ENCODE results near the gene CMTM1.
"Not testable (repeated sequence)": the region's sequence is repeated elsewhere in the genome, so short reads cannot be mapped to it uniquely, and the experiment has no call there.

Gene CMTM1

DNA sequence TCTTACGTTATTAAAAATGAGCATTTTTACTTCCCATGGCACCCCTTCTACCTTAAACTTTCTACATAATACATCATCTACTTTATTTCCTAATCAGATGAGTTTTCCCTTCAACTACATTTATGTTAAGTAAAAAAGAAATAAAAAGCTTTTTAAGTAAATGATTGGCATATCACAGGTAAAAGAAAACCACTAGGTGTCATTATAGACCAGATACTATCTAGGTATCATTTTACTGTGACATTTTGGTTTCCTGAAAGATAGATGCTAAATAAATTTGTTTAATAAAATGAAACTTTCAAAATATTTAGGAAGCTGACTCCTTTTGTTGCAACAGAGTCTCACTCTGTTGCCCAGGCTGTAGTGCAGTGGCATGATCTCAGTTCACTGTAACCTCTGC, 3.8 kb upstream of the CMTM1 start:
- no peak for DNase-seq (ENCODE audit: low spot score)

DNA sequence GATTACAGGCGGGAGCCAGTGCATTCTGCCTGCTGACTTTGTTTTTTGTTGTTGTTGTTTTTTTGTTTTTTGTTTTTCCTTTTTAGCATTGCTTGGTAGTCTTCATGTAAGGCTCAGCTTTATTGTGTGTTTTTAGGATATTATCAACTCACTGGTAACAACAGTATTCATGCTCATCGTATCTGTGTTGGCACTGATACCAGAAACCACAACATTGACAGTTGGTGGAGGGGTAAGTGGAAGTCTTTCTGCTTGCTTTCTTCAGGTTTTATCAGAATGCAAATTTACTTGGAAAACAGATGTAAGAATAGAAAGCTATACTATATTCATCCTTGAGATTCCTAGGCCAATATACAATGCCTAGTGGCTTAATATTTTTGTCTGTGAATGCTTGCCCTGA, 3.3 kb upstream of the CMTM1 start:
- no peak for DNase-seq (ENCODE audit: low spot score)

DNA sequence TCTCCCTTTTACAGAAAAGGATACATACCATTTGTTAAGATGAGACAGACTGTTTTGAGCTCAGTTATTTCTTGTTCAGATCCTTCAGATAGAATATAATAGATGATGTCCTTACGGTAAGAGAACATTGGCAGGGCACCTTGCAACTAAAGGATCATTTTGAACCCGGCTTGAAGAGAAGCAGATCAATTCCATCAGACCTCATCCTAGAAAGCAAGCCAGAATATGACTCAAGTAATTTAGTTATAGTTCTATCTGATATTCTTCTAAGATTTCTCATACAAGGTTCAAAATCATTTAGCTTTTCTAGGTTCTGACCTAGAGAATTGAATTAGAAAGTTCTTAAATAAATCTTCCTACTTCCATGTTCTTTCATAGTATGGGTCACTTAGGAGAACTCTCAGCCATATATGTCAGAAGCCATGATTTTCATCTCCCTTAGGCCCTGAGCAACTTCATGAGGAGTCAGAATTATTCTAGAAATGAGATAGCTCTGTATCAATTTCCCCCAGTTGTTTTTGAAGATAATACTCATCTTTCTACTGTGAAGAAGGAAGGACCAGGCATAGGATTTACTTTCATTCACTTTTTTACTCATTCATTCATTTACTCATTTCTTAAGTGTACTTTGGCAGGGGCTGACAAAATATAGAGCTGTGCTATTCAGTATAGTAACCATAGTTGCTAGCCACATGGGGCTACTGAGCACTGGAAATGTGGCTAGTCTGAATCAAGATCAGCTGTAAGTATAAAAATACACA, 2.5 kb upstream of the CMTM1 start:
- no peak for DNase-seq (ENCODE audit: low spot score)

DNA sequence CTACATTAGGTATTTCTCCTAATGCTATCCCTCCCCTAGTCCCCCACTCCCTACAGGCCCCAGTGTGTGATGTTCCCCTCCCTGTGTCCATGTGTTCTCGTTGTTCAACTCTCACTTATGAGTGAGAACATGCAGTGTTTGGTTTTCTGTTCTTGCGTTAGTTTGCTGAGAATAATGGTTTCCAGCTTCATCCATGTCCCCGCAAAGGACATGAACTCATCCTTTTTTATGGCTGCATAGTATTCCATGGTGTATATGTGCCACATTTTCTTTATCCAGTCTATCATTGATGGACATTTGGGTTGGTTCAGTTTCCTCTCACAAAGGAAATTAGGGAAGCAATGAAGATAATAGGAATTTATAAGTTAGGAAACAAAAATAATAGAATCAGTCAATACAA, 1.0 kb downstream of the CMTM1 start:
- DNase-seq (ENCODE audit: low spot score), result not testable (repeated sequence)

DNA sequence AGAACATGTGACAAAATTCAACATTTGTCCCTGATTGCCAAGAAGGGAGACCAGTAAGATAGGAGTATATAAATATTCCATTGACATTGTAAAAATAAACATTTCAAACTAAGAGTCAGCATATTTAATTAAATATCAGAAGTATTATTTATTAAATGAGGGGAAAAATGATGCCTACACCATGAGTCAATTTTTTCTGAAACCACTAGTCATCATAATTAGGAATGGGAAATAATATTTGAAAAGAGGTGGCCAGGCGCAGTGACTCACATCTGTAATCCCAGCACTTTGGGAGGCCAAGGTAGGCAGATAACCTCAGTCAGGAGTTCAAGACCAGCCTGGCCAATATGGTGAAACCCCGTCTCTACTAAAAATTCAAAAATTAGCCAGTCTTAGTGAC, 2.1 kb downstream of the CMTM1 start:
- DNase-seq (ENCODE audit: low spot score), result no peak

DNA sequence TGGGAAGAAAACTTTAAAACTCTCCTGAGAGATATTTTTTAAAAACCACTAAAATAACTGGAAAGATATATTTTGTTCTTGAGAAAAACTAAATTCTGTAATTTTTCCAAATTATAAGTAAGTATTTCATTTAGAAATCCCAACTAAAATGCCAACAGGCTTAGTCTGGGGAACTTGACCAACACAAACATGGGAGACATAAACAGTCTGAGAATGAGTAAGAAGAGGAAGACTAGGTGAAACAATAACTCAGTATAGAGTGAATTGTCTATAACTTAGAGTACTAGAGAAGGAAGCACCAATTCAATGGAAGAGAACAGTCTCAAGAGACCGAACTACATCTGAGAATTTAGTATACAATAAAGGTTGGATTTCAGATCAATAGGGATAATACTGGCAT, 2.9 kb downstream of the CMTM1 start:
- peak; percentile 37 for DNase-seq (ENCODE audit: low spot score)

DNA sequence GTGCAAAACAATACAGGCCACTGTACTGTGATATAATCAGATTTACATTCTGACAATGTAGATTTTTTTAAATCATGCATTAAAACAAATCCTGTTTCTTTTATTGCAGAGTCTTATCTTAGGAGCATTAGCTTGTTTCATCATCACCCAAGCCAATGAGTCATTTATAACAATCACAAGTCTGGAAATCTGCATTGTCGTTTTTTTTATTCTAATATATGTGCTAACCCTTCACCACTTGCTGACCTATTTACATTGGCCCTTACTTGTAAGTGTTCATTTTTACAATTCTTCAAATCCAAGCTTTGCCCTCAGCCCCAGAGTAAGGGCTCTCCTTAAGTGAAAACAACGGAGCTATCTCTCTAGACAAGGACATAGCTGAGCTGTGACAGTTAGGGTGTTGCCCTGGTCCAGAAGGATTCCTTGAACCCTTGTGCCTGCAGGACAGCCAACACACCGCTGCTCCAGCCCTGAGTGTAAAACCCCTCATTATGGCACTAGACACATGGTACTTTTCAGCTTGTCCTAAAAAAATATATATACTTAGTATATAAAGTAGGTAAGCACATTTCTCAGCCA, 3.7 kb downstream of the CMTM1 start:
- no peak for DNase-seq (ENCODE audit: low spot score)

DNA sequence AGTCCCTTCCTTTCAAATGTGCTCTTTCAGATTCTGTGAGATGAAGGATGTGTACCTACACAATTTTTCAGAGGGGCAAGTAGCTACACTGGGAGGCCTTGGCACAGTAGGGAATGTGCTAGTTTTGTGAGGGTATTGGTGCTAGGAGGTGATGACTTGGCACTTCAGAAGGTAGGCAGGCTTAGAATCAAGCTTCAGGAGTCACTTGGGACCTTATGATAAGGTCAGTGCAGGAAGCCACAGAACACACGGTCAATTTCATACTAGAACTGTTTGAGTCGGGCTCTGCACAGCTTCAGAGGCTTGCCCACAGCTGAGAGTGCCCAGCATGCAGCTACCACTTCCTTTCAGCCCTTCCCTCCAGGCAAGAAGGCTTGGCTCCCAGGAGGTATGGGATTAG, 6.1 kb downstream of the CMTM1 start:
- no peak for DNase-seq (ENCODE audit: low spot score)

DNA sequence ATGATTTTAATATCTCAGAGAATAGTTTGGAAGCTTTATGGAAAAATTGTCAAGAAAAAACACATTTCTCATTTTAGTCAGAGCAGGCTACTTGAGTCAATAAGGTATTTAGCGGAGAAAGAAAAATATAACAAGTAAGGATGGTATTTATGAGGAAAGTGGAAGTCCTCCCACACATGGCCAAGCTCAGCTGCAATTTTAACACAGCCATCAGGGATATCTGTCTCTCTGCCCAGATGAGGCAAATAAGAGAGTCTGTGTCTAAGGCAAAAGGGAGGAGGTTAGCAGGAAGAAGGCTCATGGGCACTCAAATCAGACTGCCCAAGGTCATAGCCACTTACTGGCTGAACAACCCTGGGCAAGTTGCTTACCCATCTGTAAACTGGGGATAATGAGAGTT, 7.8 kb downstream of the CMTM1 start:
- no peak for DNase-seq (ENCODE audit: low spot score)

DNA sequence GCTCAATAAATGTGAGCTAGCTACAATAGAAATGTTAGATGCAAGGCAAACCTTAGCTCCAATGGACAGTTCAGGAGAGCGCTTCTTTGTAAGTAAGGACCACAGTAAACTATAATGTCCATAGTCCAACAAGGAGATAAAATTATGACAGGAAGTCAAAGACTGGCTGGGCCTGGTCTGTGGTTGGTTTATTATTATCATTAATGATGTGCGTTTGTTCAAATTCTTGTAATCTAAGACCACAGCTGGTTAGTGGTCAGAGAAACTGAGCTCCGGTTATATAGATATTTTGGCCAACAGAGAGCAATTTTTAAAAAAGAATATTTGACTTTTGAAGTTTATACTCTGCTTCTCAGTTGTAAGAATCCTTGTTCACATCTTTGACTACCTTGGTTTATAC, 8.3 kb downstream of the CMTM1 start:
- no peak for DNase-seq (ENCODE audit: low spot score)

DNA sequence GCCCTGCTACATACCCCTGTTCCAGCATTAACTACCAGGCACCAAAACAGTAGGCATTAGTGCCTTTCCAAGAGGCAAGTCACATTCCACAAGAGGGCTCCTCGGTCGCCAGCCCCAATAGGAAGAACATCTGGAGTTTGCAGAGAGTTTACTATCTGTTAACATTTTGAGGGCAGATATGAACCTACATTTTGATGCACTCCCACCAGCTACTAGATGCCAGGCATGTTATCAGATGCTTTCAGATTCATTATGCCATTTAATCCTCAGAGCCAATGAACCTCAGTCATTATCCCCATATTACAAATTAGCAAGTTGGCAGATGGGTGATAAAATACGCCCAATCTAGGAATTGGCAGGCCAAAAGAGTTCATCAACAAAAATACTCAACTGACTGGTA, 8.8 kb downstream of the CMTM1 start:
- DNase-seq (ENCODE audit: low spot score), result no peak

DNA sequence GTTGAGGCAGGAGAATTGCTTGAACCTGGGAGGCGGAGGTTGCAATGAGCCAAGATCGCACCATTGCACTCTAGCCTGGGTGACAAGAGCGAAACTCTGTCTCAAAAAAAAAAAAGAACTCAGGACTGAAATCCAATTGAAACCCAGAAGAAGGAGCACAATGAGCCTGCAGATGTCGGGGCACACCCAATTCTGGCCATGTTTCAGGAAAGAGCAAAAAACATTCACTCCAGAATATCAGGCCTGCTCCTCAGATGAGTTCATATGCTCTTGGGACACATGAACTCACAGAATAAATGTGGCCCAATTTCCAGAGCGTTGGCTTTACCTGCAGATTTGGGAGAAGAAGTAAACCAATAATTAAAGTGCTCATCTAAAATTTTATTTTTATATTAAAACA, 10.1 kb downstream of the CMTM1 start:
- DNase-seq (ENCODE audit: low spot score), result no peak

DNA sequence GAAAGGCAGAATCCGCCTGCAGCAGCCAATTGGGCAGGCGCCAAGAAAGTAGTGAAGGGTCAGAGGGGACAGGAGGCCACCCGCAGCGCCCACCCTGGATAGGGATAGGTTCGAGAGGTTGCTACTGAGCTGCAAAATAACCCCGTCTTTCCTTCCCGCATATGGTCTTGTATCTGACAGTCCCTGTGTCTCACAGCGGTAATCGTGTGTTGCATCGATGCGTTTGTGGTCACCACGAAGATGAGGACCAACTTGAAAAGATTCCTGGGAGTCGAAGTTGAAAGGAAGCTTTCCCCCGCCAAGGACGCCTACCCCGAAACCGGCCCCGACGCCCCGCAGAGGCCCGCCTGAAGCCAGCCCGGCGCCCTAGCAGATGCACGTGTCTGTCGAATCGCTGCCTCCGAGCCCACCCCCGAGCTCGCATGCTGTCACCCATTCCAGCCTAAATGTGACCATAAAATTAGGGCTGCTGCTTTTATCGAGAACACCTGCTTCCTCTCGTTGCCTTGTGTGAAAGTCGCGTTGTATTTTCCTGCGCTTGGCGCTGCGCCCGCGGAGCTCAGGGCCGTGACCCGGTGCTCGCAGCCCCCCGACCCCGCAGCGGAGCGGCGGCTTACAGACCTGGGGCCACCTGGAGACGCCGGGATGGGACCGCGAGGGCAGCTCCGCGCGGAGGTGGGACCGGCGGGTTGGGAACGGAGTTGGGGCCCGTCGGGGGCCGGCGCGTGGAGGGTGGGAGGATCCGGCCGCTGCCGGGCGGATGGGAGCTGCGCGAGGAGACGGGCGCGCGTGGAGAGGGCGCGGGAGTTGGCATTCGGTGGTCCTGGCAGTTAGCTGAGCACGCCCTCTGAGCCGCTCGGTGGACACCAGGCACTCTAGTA, 12.7 kb downstream of the CMTM1 start, which contains the start of gene CMTM2:
CMTM2 (plus strand) TSS at position 813 of the 881 bp plus-strand sequence. CDS start 145 bp downstream, outside the sequence.
- DNase-seq (ENCODE audit: low spot score), result peak; percentile 12

DNA sequence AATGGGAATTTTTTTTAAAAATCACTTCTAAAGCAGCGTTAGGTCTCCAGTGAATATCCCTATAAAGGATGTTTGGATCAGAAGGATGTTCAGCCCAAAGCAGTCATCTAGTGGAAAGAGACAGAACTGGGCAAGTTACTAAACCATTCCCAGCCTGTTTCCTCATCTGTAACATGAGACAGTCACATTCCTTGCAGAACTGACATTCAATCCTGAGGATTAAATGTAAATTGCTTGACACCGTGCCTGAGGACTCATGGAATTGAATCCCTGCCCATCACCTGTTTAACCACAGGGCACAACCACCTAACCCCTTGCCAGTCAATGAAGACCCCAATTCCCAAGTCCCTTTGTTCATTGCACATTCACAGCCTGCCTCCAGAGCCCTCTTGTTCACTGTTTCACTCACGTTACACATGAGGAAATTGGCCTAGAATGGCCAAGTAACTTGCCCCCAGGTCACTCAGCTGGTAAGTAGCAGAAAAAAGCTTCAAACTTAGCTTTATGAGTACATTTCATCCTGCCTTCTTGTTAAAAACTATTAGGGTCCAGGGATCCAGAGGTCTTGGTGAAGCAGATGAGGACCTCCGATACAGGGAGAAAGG, 14.5 kb downstream of the CMTM1 start:
- peak; percentile 68 for DNase-seq (ENCODE audit: low spot score)

DNA sequence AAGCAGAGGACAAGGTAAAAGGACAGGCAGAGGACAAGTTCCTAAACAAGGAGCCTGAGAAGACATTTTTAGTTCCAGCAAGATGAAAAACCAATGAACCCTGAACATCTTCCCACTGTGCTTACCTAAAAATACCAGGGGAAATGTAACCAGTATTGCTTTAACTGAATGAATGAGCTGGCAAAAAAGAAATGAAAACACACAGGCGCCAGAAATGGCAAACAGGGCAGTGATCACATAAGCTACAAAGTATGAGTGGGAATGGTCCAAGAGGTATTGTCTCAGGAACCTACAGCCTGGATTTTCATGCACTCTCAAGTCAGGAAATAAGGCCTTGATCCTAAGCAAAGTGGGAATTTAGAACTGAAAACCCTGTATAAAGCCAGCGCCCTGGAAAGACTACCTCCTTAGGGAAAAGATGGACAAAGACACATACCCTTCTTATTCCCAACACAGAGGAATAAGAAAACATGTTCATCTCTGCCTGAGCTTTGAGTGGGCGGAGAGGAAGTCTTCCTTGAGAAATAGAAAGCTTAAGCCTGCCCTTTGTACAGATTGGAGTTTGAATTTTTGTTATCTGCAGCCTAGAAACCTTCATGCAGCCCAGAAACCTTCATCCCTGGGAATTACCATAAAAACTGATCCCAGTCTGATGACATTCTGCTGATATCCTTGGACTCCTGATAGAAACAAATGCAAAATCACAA, 15.2 kb downstream of the CMTM1 start:
- no peak for DNase-seq (ENCODE audit: low spot score)

DNA sequence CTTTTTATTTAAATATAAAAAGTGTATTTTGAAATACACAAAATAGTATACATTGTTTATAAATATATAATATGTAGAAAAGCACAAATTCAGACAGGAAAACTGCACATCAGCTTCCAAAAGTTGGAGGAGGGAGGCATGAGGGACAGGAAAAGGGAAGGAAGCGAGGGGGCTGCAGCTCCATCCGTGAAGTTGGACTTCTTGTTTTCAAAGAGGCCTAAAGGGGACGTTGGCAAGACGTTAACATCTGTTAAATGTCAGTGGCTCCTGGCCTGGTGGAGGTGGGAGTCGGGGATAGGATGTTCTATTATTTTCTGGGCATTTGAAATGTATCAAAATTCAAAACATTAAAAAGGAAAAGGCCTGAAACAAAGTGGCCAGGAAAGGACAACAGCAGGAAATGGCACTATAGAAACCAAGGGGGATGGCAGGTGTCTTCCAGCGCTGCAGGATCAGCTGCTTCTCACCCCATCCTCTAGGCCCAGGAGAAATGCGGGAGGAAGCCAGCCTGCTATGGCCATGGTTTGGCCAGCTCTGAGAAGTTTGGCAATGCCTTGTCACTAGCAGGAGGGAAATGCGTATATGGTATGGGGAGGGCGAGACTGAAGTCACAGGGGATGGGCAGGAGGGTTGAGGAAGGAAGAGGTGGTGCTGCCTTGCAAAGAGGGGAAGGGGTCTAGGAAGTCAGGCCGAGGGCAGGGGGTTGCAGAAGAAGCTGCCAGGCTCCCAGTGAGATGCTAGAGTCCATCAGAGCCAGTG, 19.4 kb downstream of the CMTM1 start:
- DNase-seq (ENCODE audit: low spot score), result no peak

DNA sequence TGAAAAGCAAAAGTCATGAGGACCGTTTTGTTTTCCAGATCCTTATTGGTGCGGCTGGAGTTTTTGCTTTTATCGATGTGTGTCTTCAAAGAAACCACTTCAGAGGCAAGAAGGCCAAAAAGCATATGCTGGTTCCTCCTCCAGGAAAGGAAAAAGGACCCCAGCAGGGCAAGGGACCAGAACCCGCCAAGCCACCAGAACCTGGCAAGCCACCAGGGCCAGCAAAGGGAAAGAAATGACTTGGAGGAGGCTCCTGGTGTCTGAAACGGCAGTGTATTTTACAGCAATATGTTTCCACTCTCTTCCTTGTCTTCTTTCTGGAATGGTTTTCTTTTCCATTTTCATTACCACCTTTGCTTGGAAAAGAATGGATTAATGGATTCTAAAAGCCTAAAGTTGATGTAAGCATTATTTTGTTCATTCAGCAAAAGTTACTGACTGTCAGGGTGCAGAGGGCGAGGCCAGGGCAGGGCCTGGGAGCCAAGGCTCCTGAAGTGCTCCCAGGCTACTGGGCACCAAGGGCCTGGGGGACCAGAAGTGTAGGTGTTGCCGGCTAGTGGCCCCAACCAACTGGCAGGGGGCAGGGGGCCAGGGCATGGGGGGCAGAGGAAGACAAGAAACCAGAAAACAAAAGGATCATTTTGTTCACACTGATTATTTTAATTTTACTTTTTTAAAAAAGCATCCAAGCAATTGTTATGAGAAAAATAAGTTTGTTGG, 21.8 kb downstream of the CMTM1 start:
- DNase-seq (ENCODE audit: low spot score), result no peak

DNA sequence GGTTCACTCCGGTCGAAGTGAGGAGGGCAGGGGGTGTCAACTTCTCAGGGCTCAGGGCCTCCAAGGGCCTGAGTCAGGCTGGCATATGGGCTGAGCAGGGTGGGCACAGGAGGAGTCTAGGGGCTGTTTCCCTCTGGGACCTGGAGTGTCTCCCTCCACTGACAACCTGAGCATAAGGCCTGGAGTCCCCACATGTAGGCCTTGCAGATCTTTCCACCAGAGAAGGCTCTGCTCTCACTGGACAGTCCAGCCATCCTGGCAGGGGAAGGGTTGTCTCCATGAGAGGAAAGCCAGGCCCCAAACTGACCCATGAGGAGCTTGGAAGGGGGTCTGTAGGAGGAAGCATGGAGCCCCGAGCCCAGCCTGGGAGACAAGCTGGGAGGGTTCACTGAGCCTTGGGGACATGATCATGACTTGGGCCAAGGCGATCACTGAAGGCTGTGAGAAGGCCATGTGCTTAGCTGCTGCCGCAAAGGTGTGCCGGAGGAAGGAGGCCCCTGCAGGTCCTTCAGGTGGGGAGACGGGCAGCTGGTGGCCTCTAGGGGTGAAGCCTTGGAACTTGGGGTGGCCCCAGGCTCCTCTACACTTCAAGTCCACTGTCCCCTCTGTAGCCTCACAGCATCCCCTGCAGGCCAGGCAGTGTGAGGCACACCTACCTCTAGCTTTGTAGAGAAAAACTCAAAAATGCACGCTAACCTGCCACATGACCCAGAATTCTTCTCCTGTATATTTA, 22.9 kb downstream of the CMTM1 start:
- DNase-seq (ENCODE audit: low spot score), result no peak

DNA sequence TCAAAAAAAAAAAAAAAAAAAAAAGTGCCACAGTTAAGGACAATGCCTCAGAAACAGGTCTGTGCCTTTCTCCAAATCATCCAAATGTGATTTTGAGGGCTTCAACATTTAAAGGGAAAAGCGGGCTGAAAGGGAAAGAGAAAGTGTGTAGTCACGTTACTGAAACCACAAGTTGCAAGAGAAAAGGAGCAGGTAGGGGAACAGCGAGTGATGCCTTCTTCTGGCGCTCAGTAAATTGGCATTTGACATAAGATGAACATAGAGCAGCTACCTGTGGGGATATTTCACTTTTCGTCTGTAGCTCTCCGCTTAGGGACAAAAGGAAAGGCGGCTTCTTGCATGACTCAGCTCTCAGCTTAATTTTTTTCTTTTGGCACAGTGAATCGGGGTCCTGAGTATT, 24.1 kb downstream of the CMTM1 start:
- no peak for DNase-seq (ENCODE audit: low spot score)

DNA sequence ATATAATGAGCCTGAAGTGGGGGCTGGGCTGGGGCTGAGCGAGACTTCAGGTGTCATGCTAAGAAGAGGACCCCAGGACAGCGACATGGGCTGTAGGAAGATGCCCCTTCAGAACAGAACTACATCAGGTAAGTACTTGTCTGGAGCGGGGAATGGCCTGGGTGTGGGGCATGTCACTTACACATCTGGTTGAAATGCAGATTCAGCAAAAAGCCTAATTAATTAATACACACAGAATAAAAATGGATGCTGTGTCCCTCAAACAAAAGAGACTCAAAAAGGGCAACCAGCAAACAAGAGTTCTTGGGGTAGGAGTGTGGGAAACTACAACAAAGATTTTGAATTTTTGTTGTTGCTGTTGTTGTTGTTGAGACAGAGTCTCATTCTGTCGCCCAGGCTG, 24.8 kb downstream of the CMTM1 start:
- no peak for DNase-seq (ENCODE audit: low spot score)

All from AG08395 (cell line).